Measurements from ENCODE around the gene PFKFB4.

DNA sequence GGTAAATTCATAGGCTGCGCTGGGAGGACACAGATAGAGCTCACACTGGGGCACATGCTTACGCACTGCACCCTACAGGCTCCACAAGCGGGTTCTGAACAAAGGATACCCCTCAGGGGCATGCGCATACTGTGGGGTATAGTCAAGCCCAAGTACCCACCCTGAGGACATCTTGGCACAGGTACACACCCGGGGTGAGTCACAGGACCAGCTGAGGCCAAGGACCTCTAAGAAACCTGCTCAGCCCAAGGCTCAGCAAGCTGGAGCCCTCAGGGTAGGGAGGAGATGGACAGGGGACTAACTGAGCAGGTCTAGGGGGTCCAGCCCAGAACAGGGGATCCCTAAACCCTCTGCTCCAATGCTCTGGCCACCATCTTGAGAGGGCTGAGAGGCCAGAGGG, 55.9 kb downstream of the PFKFB4 start:
- no peak for TF ChIP-seq TEAD4 (IDR thresholded peaks at IDR 0.05; ENCODE audit: borderline replicate concordance, insufficient read depth)
- TF ChIP-seq, protein P1, sequence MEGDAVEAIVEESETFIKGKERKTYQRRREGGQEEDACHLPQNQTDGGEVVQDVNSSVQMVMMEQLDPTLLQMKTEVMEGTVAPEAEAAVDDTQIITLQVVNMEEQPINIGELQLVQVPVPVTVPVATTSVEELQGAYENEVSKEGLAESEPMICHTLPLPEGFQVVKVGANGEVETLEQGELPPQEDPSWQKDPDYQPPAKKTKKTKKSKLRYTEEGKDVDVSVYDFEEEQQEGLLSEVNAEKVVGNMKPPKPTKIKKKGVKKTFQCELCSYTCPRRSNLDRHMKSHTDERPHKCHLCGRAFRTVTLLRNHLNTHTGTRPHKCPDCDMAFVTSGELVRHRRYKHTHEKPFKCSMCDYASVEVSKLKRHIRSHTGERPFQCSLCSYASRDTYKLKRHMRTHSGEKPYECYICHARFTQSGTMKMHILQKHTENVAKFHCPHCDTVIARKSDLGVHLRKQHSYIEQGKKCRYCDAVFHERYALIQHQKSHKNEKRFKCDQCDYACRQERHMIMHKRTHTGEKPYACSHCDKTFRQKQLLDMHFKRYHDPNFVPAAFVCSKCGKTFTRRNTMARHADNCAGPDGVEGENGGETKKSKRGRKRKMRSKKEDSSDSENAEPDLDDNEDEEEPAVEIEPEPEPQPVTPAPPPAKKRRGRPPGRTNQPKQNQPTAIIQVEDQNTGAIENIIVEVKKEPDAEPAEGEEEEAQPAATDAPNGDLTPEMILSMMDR (IDR thresholded peaks at IDR 0.05), result no peak
- no peak for TF ChIP-seq GABPA (IDR thresholded peaks at IDR 0.05; ENCODE audit: low read depth)
- TF ChIP-seq, protein P2, sequence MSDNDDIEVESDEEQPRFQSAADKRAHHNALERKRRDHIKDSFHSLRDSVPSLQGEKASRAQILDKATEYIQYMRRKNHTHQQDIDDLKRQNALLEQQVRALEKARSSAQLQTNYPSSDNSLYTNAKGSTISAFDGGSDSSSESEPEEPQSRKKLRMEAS (IDR thresholded peaks at IDR 0.05; ENCODE audit: low read depth), result no peak
- no peak for TF ChIP-seq TAF1 (IDR thresholded peaks at IDR 0.05; ENCODE audit: borderline replicate concordance, low read depth, low read length)
- TF ChIP-seq SIN3A (IDR thresholded peaks at IDR 0.05; ENCODE audit: borderline replicate concordance, low read depth, low read length), result no peak
- no peak for TF ChIP-seq YY1 (IDR thresholded peaks at IDR 0.05; ENCODE audit: low read depth)
- TF ChIP-seq EP300 (IDR thresholded peaks at IDR 0.05; ENCODE audit: borderline replicate concordance in 1 of 2, low read depth in 1 of 2, low read length in 1 of 2), result no peak
- no peak for TF ChIP-seq RCOR1 (IDR thresholded peaks at IDR 0.05; ENCODE audit: low read length)
- no peak for TF ChIP-seq TCF12 (IDR thresholded peaks at IDR 0.05)
- TF ChIP-seq RFX5 (IDR thresholded peaks at IDR 0.05; ENCODE audit: low read length), result no peak
- TF ChIP-seq, protein P3, sequence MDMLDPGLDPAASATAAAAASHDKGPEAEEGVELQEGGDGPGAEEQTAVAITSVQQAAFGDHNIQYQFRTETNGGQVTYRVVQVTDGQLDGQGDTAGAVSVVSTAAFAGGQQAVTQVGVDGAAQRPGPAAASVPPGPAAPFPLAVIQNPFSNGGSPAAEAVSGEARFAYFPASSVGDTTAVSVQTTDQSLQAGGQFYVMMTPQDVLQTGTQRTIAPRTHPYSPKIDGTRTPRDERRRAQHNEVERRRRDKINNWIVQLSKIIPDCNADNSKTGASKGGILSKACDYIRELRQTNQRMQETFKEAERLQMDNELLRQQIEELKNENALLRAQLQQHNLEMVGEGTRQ (IDR thresholded peaks at IDR 0.05; ENCODE audit: borderline replicate concordance, low read depth, low read length), result no peak
- no peak for TF ChIP-seq RAD21 (IDR thresholded peaks at IDR 0.05; ENCODE audit: low read length)
- TF ChIP-seq RXRA (IDR thresholded peaks at IDR 0.05; ENCODE audit: borderline replicate concordance, low read depth), result no peak
